Astrocyte of the cerebellum (primary cell): ENCODE results near the gene SOX5.
"Not testable (repeated sequence)": the region's sequence is repeated elsewhere in the genome, so short reads cannot be mapped to it uniquely, and the experiment has no call there.

ENCODE experiments used
- DNase-seq: peaks from one replicate; pipeline ENCODE4 v3.0.0-alpha.2; 2011; ENCODE audit warnings: low read depth
- H3K4me3 ChIP-seq: 2 replicates; pipeline ENCODE4 v1.5.1; 2011; ENCODE audit warnings: mild to moderate bottlenecking, low read depth, low read length, moderate library complexity
- CTCF ChIP-seq: IDR thresholded peaks from 2 replicates; pipeline ENCODE4 v1.5.1; 2012; ENCODE audit warnings: low read length, low read depth, moderate library complexity, mild to moderate bottlenecking; ENCODE audit errors: missing control alignments
- in situ Hi-C: cut with HindIII; loops from 2 replicates; pipeline ENCODE4 v1.10.0; 2017; ENCODE audit warnings: low sequenced_read_pairs

Gene SOX5

GRCh38 chr12:23885394-23885793, 64.1 kb downstream of the SOX5 start:
- in situ Hi-C loops = no loop called here
- TF ChIP-seq CTCF = no peak
- DNase-seq = no peak
- no peak overlapping the region for H3K4me3 ChIP-seq

- in situ Hi-C loops = no loop called here
- no peak for TF ChIP-seq CTCF
- H3K4me3 ChIP-seq = no peak overlapping the region
- DNase-seq = no peak
These were observed 64.6 kb downstream of the SOX5 start for GRCh38 chr12:23884909-23885308.

GRCh38 chr12:23880988-23881387, 68.5 kb downstream of the SOX5 start:
- no peak for TF ChIP-seq CTCF
- DNase-seq = no peak
- in situ Hi-C loops = no loop called here
- no peak overlapping the region for H3K4me3 ChIP-seq

GRCh38 chr12:23876618-23877017, 72.9 kb downstream of the SOX5 start:
- DNase-seq, H3K4me3 ChIP-seq, in situ Hi-C loops: not testable (repeated sequence)

- in situ Hi-C loops = no loop called here
- no peak for DNase-seq
- H3K4me3 ChIP-seq = no peak overlapping the region
- no peak for TF ChIP-seq CTCF
These were observed 81.7 kb downstream of the SOX5 start for GRCh38 chr12:23867794-23868193.

GRCh38 chr12:23862701-23863100, 86.8 kb downstream of the SOX5 start:
- DNase-seq = no peak

GRCh38 chr12:23860019-23860418, 89.5 kb downstream of the SOX5 start:
- TF ChIP-seq CTCF = no peak
- no peak overlapping the region for H3K4me3 ChIP-seq
- in situ Hi-C loops = no loop called here
- no peak for DNase-seq

More at GRCh38 chr12:23862701-23863100, 86.8 kb downstream of the SOX5 start:
- TF ChIP-seq CTCF = no peak
- H3K4me3 ChIP-seq = no peak overlapping the region
- in situ Hi-C loops = no loop called here
